ENCODE results near the gene FYN.

GRCh38 chr6:111709201-111709600, 164.1 kb downstream of the FYN start:
- no peak for TF ChIP-seq CTCF (IDR thresholded peaks at IDR 0.05)
- TF ChIP-seq EP300 (IDR thresholded peaks at IDR 0.05): no peak
- TF ChIP-seq POLR2AphosphoS5 (IDR thresholded peaks at IDR 0.05): no peak

All from esophagus muscularis mucosa (tissue), 4 donors.